Measurements from ENCODE around the gene ARHGEF37. TPM values are rescaled to one million over a fixed set of nuclear protein-coding genes. Genes with fewer than 3 reads are reported as not detected.

ARHGEF37 gene
- total and polyA plus RNA-seq, 9 of the 15 experiments (the other 6 are each of a cell fraction or from before 2014, with no cell fraction given), result 0.01 to 0.27 (median 0.05) TPM

- Histone ChIP-seq H3K9me3 (replicated peaks; ENCODE audit: control insufficient read depth, insufficient read depth, low read depth, low read length) (peaks cover 9% of the 10 kb centered on the region), H3K27ac (ENCODE audit: extremely low read depth, low read depth, low read length) (peak overlapping the region; percentile 50), H3K4me2 (ENCODE audit: insufficient read depth, low read length) (peak overlapping the region; percentile 83), H3K27me3 (ENCODE audit: control insufficient read depth in 2 of 2, insufficient read depth in 2 of 2, low read length in 2 of 2) (no peaks in the 10 kb centered on the region), H3K4me1 (replicated peaks in 1 of 2; ENCODE audit: control insufficient read depth in 2 of 2, insufficient read depth in 2 of 2, low read length in 2 of 2) (peaks cover 14 to 28% of the 10 kb centered on the region in 2 experiments; a peak in 4 of 5 replicates), H3K9ac (ENCODE audit: insufficient read depth in 1 of 2, low read depth in 2 of 2, low read length in 2 of 2) (peak overlapping the region; percentile 28 to 69; a peak in 2 of 4 replicates), H3K36me3 (ENCODE audit: control insufficient read depth, insufficient read depth, low read length) (no peaks in the 10 kb centered on the region), H2AFZ (ENCODE audit: low read depth, low read length) (peak overlapping the region; percentile 88), H4K20me1 (replicated peaks; ENCODE audit: control insufficient read depth, insufficient read depth, low read length) (no peaks in the 10 kb centered on the region), H3K79me2 (ENCODE audit: control insufficient read depth, insufficient read depth, low read length) (no peaks in the 10 kb centered on the region), H3K4me3 (peak overlapping the region; percentile 8; the same call in 1 of the 2 replicates), H3K9me1 (ENCODE audit: control insufficient read depth, insufficient read depth, low read length) (no peaks in the 10 kb centered on the region)
- FAIRE-seq (peak; percentile 86), DNase-seq (ENCODE audit: extremely low read depth in 1 of 4, low spot score in 3 of 4) (peak; percentile 83 to 87 (median 86)), ATAC-seq (peak; percentile 94)
- WGBS (ENCODE audit: insufficient coverage, low coverage, missing lambda C conversion rate), result 17% methylated on average over 11 of the region's 11 CpGs
- intact Hi-C loops (cut with micrococcal nuclease) (no loop called here), in situ Hi-C loops (cut with MboI) (no loop called here)
- ChIA-PET CTCF (ENCODE audit: low intra/inter-chr PET ratio) (no interaction called here), POLR2A (interaction anchor here (0.8 to 1.3 kb wide), 4 partner anchors 9 to 219 kb away, joined by 4 to 5 read pairs (median 4); partner anchors contain the start of gene ARHGEF37)
- no TSS peak for BruUV-seq (replicated peaks)
- TF ChIP-seq BRF2 (IDR thresholded peaks at IDR 0.05; ENCODE audit: borderline replicate concordance, insufficient read depth, insufficient read length) (no peak), MAFF (IDR thresholded peaks at IDR 0.05; ENCODE audit: low read length) (no peak), MAFG (tag; conservative IDR thresholded peaks at IDR 0.05) (no peak), KLF13 (tag; IDR thresholded peaks at IDR 0.05; ENCODE audit: borderline replicate concordance, low read depth) (peak; percentile 51; the same call in 1 of the 2 replicates), ZNF785 (CRISPR knock-in tag; IDR thresholded peaks at IDR 0.05) (no peak), FOXP1 (CRISPR knock-in tag; IDR thresholded peaks at IDR 0.05) (no peak), ZNF780A (CRISPR knock-in tag; IDR thresholded peaks at IDR 0.05) (no peak), KLF1 (tag; IDR thresholded peaks at IDR 0.05) (peak; percentile 90), MNT (conservative IDR thresholded peaks at IDR 0.05) (peak in 1 of 2 experiments; percentile 39; a peak in 1 of 4 replicates), ZNF263 (CRISPR knock-in tag; IDR thresholded peaks at IDR 0.05; ENCODE audit: borderline replicate concordance) (no peak), BCOR (IDR thresholded peaks at IDR 0.05) (peak; percentile 71; the same call in 1 of the 2 replicates), NFE2 (IDR thresholded peaks at IDR 0.05; ENCODE audit: low read depth) (0 out of 2 replicates have a peak, but pooled peaks have one; percentile 17), RCOR1 (IDR thresholded peaks at IDR 0.05; ENCODE audit: borderline replicate concordance in 1 of 2, low read depth in 2 of 2, low read length in 2 of 2) (peak in 1 of 2 experiments; percentile 27; a peak in 2 of 4 replicates), HBP1 (CRISPR knock-in tag; IDR thresholded peaks at IDR 0.05) (no peak), STAT5A (IDR thresholded peaks at IDR 0.05; ENCODE audit: borderline replicate concordance, low read length) (0 out of 2 replicates have a peak, but pooled peaks have one; percentile 27), TFE3 (CRISPR knock-in tag; IDR thresholded peaks at IDR 0.05) (no peak)
These were observed 24.9 kb downstream of the ARHGEF37 start for GRCh38 chr5:149605998-149606724.

All from K562 (cell line).